Body of pancreas (tissue), 4 donors: ENCODE data around the gene TBC1D14. TPM values are rescaled to one million over a fixed set of nuclear protein-coding genes. Genes with fewer than 3 reads are reported as not detected.

Experiments
- ATAC-seq: fragments of 150-250 bp; one replicate; pipeline ENCODE4 v1.9.1; 2016
- DNase-seq, 4 donors: peaks; one replicate each; pipeline ENCODE4 v3.0.0-alpha.2; 2019
- H3K27ac ChIP-seq, 4 donors: fragments of 200-600 bp; sonication (generic); 1 replicate in 3 of 4; 2 replicates in 1 of 4; pipeline versions ENCODE4 v1.5.1 to v1.6.1; 2016 to 2019; ENCODE audit warnings: mild to moderate bottlenecking in 1 of 4, mixed read lengths in 1 of 4, moderate library complexity in 1 of 4
- H3K27me3 ChIP-seq, 2 donors: fragments of 200-600 bp; sonication (generic); one replicate each; pipeline ENCODE4 v1.6.0; 2016; ENCODE audit warnings: mild to moderate bottlenecking in 1 of 2
- H3K36me3 ChIP-seq, 2 donors: fragments of 200-600 bp; sonication (generic); replicated peaks in 1 of 2; 2 replicates each; pipeline ENCODE4 v1.5.1; 2016; ENCODE audit warnings: low read depth in 2 of 2; ENCODE audit not compliant: insufficient read depth in 1 of 2
- H3K4me1 ChIP-seq: fragments of 200-600 bp; sonication (generic); one replicate; pipeline ENCODE4 v1.6.0; 2016
- H3K4me3 ChIP-seq, 2 donors: fragments of 200-600 bp; sonication (generic); 1 replicate in 1 of 2; 2 replicates in 1 of 2; pipeline ENCODE4 v1.5.1; 2016 to 2019
- H3K9me3 ChIP-seq, 3 donors: fragments of 200-600 bp; sonication (generic); 1 replicate in 2 of 3; 2 replicates in 1 of 3; pipeline ENCODE4 v1.5.1; 2016
- CTCF ChIP-seq, 7 experiments: fragments of 450-650 bp in 4 of 7; fragments of 200-600 bp in 3 of 7; sonication (generic) in 3 of 7; IDR thresholded peaks; one replicate each; pipeline ENCODE4 v1.5.1; 2016 to 2019; ENCODE audit warnings: antibody characterized with exemption in 7 of 7
- POLR2A ChIP-seq, 3 donors: fragments of 450-650 bp; IDR thresholded peaks; one replicate each; pipeline ENCODE4 v1.6.1; 2016; ENCODE audit warnings: antibody characterized with exemption in 3 of 3, mild to moderate bottlenecking in 2 of 3
- WGBS, 2 donors: methylation state at CpG; one replicate each; pipeline ENCODE4 v1.1.5; 2017; 5-methylcytosine and 5-hydroxymethylcytosine counted together
- intact Hi-C: fragments of 100-400 bp; cut with DNase I; formaldehyde crosslinking; loops from one replicate; pipeline ENCODE4 v1.15.1; 2023
- total RNA-seq, 2 donors: library from RNA; depleted of rRNA; stranded (reverse); fragments of >200 nt; gene quantifications; one replicate each; pipeline ENCODE4 v1.1.0, GENCODE V29; 2016

TBC1D14 gene
- total RNA-seq, 2 donors from 2014 or later = 10.5 to 20.0 TPM

GRCh38 chr4:6955261-6955911 lies 45.8 kb downstream of the TBC1D14 start:
- intact Hi-C loops = no loop called here
- Histone ChIP-seq H3K9me3 (no peaks in the 10 kb centered on the region), H3K4me3 (no peak overlapping the region), H3K27ac (peak overlapping the region; percentile 8 to 39 (median 14)), H3K4me1 (peaks cover 54% of the 10 kb centered on the region), H3K36me3 (no peaks in the 10 kb centered on the region), H3K27me3 (no peaks in the 10 kb centered on the region)
- DNase-seq (peak in 2 of 4 donors; percentile 55 to 62), ATAC-seq (peak; percentile 30)
- 54 to 58% methylated on average over 17 of the region's 17 CpGs for WGBS, 2 donors
- TF ChIP-seq POLR2A (IDR thresholded peaks at IDR 0.05) (no peak), CTCF (IDR thresholded peaks at IDR 0.05) (no peak)

- intact Hi-C loops = no loop called here
- H3K4me1 ChIP-seq = peaks cover 54% of the 10 kb centered on the region
- no peak for DNase-seq
- no peak overlapping the region for H3K4me3 ChIP-seq
- no peaks in the 10 kb centered on the region for H3K27me3 ChIP-seq
- H3K9me3 ChIP-seq = no peaks in the 10 kb centered on the region
- no peak overlapping the region for H3K27ac ChIP-seq
- TF ChIP-seq CTCF (IDR thresholded peaks at IDR 0.05) = no peak
- no peak for TF ChIP-seq POLR2A (IDR thresholded peaks at IDR 0.05)
- no peaks in the 10 kb centered on the region for H3K36me3 ChIP-seq
- 91 to 97% methylated on average over 6 of the region's 6 CpGs for WGBS, 2 donors
- ATAC-seq = no peak
These were observed 46.4 kb downstream of the TBC1D14 start for GRCh38 chr4:6956087-6956433.

GRCh38 chr4:6956434-6957147 lies 47.0 kb downstream of the TBC1D14 start:
- ATAC-seq = no peak
- TF ChIP-seq CTCF (IDR thresholded peaks at IDR 0.05) (no peak), POLR2A (IDR thresholded peaks at IDR 0.05) (no peak)
- Histone ChIP-seq H3K27ac (peak overlapping the region in 2 of 4 donors; percentile 18 to 62), H3K9me3 (no peaks in the 10 kb centered on the region), H3K36me3 (no peaks in the 10 kb centered on the region), H3K4me3 (no peak overlapping the region), H3K4me1 (peaks cover 55% of the 10 kb centered on the region), H3K27me3 (no peaks in the 10 kb centered on the region)
- intact Hi-C loops = no loop called here
- 92 to 94% methylated on average over 23 to 24 of the region's 24 CpGs for WGBS, 2 donors
- DNase-seq = peak in 1 of 4 donors; percentile 32

- Histone ChIP-seq H3K4me1 (peaks cover 61% of the 10 kb centered on the region), H3K27ac (peak overlapping the region in 3 of 4 donors; percentile 18 to 62 (median 18))
- intact Hi-C loops = no loop called here
These were observed 47.5 kb downstream of the TBC1D14 start for GRCh38 chr4:6957148-6957520.

More at GRCh38 chr4:6957148-6957520, 47.5 kb downstream of the TBC1D14 start:
- WGBS, 2 donors = 46 to 48% methylated on average over 6 of the region's 6 CpGs
- peak in 2 of 4 donors; percentile 60 to 66 for DNase-seq
- no peak for TF ChIP-seq POLR2A (IDR thresholded peaks at IDR 0.05)
- no peak for TF ChIP-seq CTCF (IDR thresholded peaks at IDR 0.05)
- no peaks in the 10 kb centered on the region for H3K27me3 ChIP-seq
- no peaks in the 10 kb centered on the region for H3K9me3 ChIP-seq
- no peak overlapping the region for H3K4me3 ChIP-seq
- H3K36me3 ChIP-seq = no peaks in the 10 kb centered on the region
- peak; percentile 49 for ATAC-seq
